HG02610 (cell line): Measurements from ENCODE around the gene GIMAP8.
"Not testable (repeated sequence)": the region's sequence is repeated elsewhere in the genome, so short reads cannot be mapped to it uniquely, and the experiment has no call there.

Experiments used
- ATAC-seq: cut with Tn5 transposase; IDR thresholded peaks from one replicate; pipeline ENCODE4 v1.9.1; 2021; ENCODE audit warnings: mild to moderate bottlenecking, moderate library complexity; ENCODE audit not compliant: unreplicated experiment

The GIMAP8 gene

DNA sequence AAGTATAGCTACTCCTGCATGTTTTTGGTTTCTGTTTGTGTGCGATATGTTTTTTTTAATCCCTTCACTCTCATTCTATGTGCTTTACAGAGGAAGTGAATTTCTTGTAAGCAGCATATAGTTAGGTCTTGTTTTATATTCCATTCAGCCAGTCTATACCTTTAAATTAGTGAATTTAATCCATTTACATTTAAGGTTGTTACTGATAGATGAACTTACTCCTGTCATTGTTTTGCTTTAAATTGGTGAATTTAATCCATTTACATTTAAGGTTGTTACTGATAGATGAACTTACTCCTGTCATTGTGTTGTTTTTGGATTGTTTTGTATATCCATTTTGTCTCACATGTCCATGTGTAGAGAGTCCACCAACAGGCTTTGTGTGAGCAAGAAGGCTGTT, 11.1 kb downstream of the GIMAP8 start:
- no peak for ATAC-seq

DNA sequence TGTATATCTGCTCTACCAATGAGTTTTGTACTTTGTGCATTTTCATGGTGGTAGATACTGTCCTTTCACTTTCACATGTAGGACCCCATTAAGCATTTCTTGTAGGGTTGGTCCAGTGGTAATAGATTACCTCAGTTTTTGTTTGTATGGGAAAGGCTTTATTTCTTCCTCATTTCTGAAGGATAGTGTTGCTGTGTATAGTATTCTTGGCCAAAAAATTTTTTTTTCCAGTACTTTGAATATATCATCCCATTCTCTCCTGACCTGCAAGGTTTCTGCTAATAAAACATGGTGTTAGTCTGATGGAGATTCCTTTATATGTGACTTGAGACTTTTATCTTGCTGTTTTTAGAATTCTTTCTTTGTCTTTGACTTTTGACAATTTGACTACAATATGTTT, 12.0 kb downstream of the GIMAP8 start:
- no peak for ATAC-seq

DNA sequence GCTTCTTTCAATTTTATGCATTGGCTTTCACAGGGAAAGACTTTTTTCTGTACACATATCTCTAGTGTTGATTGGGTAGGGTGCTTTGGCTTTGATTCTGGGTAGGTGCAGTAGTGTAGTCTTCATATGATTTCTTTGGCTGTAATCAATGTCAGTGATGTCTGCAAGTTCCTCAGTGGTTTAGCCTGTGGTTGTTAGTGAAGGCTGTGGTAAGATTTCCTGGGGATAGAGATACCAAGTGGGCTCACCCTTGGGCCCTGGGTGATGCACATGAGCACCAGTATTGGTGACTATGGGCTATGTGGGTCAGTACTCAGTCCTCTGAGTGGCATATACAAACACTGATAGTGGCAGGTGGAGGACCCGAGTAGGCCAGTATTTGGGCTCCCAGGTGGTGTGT, 13.0 kb downstream of the GIMAP8 start:
- no peak for ATAC-seq

DNA sequence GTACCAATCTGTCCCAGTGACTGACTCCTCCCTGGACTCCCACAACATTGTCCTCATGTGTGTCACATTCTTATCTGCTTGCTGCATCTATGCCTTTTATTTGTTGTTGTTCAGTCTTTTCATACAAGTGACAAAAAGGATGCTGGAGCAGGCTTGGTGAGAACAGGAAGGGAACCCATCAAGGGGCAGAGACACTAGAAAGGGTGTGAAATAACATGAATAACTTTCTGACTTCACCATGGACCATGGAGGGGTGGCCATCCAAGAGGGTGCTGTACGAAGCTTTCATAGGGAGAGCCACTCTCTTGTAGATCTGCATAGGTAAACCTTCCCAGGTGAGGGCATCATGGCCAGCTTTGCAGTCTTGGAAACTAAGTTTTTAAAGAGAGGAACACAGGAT, 14.5 kb downstream of the GIMAP8 start:
- no peak for ATAC-seq

DNA sequence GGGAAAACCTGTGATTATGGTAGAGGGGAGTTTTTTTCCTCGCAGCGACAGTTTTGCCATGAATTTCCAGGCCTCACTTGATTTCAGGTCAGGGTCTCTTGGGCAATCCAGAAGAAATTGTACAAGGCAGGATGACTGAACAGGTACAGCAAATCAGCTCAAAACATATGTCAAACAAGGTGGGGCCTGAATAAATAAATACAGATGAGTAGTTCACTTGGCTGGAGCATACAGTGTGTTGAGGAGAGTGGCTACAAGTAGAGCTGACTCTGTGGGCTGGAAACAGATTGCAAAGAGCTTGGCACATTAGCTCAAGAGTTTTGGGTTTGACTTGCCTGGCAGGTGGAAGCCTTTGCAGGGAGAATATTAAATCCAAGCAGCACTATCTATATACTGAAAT, 15.0 kb downstream of the GIMAP8 start:
- no peak for ATAC-seq

DNA sequence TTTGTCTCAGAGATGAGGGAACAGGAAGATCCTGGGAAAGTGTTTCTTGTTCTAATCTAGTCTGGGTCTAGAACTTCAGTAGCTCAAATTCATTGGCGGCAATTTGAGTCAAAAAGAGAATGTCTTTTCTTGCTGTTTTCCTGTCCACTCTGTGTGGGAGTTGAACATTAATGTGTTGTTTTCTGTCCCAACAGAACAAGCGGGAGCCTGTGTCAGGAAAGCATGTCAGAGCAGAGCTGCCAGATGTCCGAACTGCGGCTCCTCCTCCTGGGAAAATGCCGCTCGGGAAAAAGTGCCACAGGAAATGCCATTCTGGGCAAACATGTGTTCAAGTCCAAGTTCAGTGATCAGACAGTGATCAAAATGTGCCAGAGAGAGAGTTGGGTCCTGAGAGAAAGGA, 16.0 kb downstream of the GIMAP8 start:
- ATAC-seq: no peak

DNA sequence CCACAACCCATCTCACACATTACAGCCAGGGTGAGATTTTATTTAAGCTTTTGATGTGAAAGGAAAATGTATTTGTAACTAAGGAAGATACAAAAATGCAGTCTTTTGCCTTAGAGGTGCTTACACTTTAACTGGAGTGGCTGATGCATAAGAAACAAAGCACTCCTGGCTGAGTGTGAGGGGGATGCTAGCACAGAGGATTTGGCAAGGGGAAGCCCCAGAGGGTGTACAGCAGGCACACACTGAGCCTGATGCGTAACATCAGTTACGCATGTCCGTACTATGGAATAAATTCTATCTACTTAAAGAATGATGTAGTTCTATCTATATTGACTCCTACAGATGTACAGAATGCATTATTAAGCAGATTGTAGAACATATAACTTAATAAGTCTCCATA, 17.8 kb downstream of the GIMAP8 start:
- ATAC-seq: no peak

DNA sequence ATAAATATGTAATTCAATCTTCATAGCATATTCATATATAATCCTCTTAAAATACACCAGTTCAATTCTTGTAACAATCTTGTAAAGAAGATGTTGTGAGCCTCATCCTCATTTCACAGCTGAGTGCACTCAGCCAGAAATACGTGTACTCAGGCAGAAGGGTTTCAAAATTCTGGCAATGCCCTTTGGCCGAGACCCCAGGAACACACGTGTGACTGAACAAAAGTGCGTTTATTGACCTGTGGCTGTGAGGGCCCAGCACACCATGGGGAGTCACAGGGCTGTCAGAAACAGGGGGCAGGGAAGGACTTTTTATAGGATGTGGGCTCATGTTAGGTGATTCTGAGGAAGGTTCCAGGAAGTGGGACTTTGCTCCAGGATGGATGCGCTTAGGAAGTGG, 21.5 kb downstream of the GIMAP8 start:
- no peak for ATAC-seq

DNA sequence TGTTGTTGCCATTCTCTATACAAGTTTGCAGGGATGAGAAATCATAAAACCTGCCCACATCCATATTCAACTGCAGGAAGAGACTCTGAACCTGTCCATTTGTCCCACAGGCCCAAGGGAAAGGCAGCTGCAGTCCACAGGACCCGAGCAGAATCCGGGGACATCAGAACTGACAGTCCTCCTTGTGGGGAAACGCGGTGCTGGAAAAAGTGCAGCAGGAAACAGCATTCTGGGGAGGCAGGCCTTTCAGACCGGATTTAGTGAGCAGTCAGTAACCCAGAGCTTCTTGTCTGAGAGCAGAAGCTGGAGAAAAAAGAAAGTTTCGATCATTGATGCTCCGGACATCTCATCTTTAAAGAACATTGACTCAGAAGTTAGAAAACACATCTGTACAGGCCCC, 23.5 kb downstream of the GIMAP8 start:
- no peak for ATAC-seq

DNA sequence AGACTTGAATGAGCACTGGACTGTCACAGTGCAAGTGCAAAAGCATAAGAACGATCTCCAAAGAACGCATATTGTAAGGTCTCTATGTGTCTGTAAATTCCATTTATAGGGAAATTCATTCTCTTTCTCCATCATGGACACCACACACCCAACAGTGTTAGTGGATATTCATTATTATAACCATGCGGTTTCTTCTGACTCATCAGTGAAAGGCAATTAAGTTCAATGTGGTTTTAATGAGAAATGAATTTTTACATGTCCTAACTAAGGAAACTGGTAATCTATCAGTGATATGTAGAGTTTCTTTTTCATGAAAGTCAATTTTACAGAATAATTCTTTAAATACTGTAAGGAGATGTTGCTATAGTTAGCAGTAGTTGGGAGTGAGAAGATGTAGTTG, 25.9 kb downstream of the GIMAP8 start:
- ATAC-seq: no peak

DNA sequence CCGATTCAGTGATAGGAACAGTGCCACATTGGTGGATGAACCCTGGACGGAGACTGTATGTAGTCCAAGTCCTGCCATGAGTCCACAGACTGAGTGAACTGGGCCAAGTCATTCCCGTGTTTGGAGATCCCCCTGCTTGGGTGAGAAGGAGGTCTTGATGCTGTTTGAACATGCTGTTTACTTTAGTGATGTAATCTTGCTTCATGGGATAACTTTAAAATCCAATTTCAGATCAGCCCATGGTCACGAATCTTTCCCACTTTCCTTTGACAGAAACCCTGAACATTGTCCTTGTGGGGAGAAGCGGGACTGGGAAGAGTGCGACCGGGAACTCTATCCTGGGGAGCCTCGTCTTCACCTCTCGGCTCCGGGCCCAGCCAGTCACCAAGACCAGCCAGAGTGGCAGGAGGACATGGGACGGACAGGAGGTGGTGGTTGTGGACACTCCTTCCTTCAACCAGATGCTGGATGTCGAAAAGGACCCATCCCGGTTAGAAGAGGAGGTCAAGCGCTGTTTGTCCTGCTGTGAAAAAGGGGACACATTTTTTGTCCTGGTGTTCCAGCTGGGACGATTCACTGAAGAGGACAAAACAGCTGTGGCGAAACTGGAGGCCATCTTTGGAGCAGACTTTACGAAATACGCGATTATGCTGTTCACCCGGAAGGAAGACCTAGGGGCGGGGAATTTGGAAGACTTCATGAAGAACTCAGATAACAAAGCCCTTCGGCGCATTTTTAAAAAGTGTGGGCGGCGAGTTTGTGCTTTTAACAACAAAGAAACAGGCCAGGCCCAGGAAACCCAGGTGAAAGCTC, 26.6 kb downstream of the GIMAP8 start:
- no peak for ATAC-seq

DNA sequence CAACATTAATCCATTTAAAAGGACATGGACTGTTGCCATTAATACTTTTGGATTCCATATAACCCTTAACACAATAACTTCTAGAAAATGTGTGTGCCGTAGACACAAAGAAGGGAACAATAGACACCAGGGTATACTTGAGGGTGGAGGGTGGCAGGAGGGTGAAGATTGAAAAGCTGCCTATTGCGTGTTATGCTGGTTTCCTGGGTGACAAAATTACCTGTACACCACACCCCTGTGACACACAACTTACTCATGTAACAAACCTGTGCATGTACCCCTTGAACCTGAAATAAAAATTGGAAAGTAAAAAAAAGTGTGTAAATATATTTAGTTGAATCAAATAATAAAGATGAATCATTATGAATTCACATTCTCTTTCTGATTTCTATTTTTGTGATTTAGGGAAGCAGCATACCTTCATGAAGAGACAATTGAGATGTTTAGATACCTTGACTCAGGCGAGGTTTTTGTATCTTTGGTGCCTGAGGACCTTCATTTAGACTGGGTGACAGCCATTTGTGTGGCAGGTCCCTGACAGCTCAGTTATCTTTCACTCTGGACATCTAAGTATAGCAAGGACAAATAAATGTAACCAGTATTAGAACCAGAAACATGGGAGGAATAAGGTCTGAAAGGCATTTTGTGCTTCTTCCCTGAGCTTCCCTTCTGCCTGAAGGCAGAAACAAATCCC, 28.7 kb downstream of the GIMAP8 start:
- ATAC-seq: no peak

DNA sequence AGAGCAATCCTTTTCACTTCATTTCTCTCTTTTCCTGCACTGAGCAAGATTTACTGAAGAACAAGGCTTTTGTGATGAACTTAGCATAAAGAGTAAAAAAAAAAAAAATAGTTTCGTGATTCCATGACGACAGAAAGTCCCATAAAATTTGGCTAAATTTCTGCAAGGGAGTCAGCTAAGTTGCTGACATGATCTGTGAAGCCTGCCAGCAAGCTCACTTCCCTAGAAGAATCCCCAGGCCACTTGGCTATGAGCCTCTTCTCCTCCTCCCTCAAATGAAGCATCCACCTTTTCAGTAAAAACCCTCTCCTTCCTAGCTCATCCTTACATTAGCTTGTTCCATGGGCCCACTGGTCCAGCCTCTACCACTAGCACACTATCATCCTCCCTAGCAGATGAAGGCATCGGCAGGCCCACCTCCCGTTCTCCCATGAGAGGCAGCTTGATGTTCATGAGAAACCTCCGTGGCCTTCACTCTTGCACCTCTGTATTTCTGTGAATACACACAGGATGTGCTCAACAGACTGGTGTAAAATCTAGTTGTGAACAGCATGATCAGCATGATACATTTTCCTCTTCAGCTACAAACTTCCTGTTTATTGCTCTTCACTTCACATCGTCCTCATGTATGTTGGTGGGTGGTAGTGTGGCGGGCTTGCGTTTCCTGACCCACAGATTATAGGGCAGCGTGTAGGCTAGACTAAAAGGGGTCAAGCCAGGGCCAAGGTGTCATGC, 30.9 kb downstream of the GIMAP8 start:
- no peak for ATAC-seq

DNA sequence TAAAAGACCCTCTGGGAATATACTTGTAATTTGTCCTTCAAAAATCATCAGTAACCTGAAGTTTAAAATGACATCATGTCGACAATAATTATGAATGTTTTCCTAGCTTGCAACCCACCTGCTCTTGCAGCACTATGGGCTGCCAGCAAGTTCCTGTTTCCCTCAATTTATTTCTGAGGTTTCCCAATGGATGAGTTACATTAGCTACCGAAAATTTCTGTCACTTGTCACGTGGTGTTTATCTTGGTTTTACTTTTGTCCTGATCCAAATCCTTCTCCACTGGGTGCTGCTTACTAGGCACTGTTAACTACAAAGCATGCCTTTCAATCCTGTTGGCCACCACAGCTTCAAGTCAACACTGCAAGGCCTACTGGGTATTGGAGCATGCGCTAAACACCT, 31.5 kb downstream of the GIMAP8 start:
- no peak for ATAC-seq

DNA sequence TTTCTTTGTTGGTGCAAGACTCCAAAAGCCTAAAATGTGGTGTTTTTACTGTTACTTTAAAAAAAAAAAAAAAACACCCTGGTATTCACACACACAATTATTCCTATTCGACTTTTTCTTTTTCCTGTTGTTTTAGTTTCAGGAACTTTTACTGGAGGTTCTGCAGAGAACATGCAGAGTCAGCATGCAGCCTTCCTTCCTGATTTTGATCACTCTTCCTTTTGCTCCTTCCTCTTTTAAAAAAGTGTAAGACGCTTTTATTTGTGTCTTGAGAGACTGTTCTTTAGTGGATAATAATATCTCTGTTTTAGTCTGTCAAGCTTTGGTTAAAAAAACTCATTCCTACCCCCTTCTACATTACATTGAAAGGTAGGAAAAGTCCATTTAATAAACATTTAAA, 33.1 kb downstream of the GIMAP8 start:
- ATAC-seq: not testable (repeated sequence)

DNA sequence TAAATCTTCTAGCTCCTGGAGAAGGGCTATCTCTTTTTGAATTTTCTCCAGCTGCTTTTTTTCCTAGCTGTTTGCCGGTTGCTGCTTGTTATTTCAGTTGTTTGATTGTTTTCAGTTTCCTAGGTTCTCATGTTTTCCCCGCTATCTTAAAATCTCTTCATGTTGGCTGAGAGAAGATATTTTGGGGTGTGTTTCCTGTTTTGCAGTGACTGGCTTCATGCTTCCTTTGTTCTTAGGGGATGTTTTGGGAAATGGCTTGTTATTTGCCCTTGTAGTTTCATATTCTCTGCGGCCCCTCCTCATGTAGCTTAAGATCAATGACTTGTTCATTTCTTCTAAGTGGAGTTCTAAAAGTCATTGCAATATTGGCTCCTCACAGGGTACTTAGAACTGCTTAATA, 33.6 kb downstream of the GIMAP8 start:
- not testable (repeated sequence) for ATAC-seq

DNA sequence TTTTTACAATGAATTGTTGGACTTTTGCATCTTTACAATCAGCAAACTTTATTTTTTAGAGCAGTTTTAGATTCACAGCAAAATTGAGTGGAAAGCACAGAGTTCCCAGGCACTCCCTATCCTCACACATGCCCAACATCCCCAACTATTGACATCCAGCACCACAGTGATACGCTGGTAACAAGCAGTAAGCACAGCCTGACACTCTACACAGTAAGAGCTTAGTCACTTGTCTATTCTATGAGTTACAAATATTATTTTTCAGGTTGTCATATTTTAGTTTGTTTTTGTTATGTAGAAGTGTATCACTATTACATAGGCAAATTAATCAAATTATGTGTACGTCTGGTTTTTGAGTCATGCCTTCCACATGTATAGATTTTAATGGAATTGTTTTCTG, 37.2 kb downstream of the GIMAP8 start:
- ATAC-seq: no peak

DNA sequence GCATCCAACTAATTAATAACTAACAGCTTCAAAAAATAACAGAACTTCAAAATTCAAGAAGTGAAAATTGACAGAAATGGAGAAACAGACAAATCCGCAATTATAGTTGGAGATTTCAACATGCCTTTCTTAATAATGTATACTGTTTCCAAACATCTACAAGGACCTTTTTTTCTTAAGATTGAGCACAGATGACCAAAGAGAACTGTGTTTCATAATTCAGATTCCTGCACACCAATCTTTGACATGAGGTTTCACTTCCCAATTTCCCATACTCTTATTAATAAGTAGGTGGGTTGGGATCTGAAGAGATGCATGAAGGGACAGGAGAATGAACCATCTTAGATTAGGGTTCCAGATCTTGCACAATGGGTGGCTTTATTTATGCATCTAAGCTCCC, 39.4 kb downstream of the GIMAP8 start:
- no peak for ATAC-seq

DNA sequence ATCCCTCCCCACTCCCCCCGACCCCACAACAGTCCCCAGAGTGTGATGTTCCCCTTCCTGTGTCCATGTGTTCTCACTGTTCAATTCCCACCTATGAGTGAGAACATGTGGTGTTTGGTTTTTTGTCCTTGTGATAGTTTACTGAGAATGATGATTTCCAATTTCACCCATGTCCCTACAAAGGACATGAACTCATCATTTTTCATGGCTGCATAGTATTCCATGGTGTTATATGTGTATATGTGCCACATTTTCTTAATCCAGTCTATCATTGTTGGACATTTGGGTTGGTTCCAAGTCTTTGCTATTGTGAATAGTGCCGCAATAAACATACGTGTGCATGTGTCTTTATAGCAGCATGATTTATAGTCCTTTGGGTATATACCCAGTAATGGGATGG, 43.0 kb downstream of the GIMAP8 start:
- ATAC-seq: not testable (repeated sequence)

DNA sequence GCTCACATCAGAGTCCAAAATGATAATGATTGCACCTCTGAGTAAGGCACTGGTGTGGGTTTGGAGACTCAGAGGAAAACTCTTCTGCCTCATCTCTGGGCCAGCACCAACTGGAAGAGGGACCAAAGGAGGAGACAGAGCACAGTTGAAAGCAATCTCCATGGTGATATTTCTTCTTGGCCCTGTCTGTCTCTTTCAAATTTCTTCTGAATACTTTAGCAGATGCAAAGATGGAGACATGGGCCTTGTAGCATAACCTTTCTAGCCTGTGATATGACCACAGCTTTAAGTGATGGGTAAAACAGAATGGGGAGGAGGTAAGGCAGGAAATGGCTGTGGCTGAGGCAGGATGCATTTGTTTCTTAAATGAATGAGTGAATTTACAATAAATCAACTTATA, 52.1 kb downstream of the GIMAP8 start:
- ATAC-seq: no peak

DNA sequence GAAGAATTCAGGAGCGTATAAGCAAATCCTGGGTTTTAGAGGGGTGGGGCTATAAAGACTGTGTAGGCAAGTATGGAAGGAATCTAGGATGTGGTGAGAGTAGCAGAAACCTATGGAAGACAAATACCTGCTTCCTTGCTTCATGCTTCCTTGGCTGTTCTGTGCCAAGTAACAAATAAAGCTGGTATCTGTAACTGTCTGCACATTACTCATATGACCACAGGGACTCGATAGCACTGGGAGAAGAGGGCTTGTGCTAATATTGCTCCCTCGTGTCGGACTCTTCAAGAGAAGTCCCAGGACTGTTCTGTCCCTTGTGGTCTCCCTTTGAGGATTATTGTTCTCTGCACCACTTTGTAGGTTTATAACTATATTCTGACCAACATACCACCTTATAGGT, 52.7 kb downstream of the GIMAP8 start:
- ATAC-seq: no peak

DNA sequence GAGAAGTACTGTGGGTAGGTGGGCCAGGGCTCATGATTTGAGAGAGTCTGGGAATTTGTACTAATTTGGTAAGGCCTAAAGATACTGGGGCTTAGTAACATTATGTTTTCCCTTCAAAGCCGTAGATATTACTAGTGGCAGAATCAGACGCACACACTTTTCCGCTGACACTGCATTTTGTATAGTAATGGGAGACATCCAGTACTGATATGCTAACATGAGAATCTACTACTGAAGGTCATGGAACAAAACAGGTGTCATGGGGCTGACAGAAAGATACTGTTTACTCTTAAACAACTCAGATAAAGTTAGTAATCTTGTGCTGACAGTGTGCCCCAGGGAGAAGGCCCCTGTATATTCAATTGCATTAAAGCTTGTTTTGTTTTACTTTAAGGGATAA, 53.2 kb downstream of the GIMAP8 start:
- ATAC-seq: no peak
